HG03432 (cell line): ENCODE results near the gene OR2T1.
"Not testable (repeated sequence)": the region's sequence is repeated elsewhere in the genome, so short reads cannot be mapped to it uniquely, and the experiment has no call there.

Experiments
- ATAC-seq: cut with Tn5 transposase; IDR thresholded peaks from one replicate; pipeline ENCODE4 v1.9.1; 2021; ENCODE audit warnings: mild to moderate bottlenecking, moderate library complexity; ENCODE audit not compliant: unreplicated experiment

Gene OR2T1

GRCh38 chr1:248433811-248434415 is 31.1 kb downstream of the OR2T1 start:
- ATAC-seq: not testable (repeated sequence)

DNA sequence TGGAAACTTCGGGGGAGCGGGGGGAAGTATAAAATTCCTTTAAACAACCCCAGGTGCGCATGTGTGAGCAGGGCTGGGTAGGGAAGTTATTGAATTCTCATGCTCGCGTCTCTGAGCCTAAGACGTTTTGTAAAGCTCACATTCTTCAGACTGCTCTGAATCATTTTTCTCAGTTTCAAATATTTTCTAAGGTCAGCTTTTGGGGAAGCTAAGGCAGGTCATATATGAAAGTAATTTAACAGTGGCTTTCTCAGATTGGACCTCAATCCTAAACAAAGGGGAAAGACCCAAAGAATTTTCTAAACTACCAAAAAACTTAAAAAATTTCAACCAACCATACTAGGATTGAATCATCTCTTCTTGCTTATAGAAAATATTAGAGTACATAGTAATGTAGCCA is 32.1 kb downstream of the OR2T1 start:
- peak; percentile 51 for ATAC-seq

- peak; percentile 47 for ATAC-seq
These were observed 33.5 kb downstream of the OR2T1 start for GRCh38 chr1:248436303-248436702.

DNA sequence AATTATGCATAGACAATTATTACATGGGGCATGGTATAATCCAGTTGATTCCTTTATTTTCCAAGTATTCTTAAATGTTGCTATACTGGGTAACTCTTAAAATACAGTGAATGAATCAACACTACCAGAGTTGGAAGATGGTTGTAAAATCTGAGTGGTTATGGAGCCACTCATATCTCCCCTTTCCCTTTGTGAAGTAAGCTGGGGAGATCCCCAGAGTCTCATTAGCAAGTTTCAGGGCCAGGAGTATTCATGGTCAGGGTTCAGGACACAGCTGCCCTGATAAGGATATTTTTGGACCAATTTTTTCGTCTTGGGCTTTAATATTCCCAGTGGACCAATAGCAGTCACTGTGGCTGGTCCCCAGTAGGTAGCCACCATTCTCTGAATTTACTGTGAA is 35.8 kb downstream of the OR2T1 start:
- ATAC-seq: not testable (repeated sequence)

- ATAC-seq: not testable (repeated sequence)
These were observed 36.4 kb downstream of the OR2T1 start for GRCh38 chr1:248439283-248439682.

- not testable (repeated sequence) for ATAC-seq
These were observed 39.8 kb downstream of the OR2T1 start for GRCh38 chr1:248442500-248443277.

- ATAC-seq: not testable (repeated sequence)
These were observed 41.8 kb downstream of the OR2T1 start for GRCh38 chr1:248444603-248445002.

GRCh38 chr1:248445399-248445798 is 42.6 kb downstream of the OR2T1 start, which contains the start of gene OR2T2:
TSS of gene OR2T2 (plus strand) at chr1:248445637. CDS start at chr1:248452798, 7,161 bp downstream.
- not testable (repeated sequence) for ATAC-seq

DNA sequence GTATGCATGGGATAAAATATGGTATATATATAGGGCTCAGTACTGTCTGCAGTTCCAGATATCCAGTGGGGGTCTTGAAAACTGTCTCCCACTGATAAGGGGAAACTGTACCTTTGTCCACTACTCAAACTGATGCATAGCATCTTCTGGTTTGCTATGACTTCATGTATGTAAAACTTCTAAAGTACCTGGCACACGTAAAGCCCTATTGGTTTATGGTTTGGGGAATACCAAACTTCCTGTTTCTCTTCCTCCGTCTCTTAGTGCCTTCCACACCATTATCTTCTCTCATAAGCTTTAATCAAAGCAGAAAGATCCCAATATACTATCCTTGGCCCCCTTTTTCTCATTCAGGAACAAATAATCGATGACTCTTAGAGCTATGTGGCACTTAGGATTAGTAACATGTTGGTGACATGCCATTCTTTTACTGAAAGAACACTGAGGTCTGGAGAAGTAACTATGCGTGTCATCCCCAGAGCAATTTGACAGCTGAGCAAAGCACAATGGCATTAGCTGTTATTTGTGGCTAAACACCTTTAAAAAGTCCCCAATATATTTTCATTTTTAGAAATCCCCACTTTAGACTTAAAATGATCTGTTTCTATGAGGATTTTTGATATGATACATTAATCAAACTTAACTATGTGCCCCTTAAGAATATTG is 45.7 kb downstream of the OR2T1 start:
- ATAC-seq: peak; percentile 58

- not testable (repeated sequence) for ATAC-seq
These were observed 47.1 kb downstream of the OR2T1 start for GRCh38 chr1:248449821-248450465.

GRCh38 chr1:248450466-248451145 is 47.8 kb downstream of the OR2T1 start:
- peak; percentile 69 for ATAC-seq

- not testable (repeated sequence) for ATAC-seq
These were observed 50.8 kb downstream of the OR2T1 start for GRCh38 chr1:248453619-248454018.

DNA sequence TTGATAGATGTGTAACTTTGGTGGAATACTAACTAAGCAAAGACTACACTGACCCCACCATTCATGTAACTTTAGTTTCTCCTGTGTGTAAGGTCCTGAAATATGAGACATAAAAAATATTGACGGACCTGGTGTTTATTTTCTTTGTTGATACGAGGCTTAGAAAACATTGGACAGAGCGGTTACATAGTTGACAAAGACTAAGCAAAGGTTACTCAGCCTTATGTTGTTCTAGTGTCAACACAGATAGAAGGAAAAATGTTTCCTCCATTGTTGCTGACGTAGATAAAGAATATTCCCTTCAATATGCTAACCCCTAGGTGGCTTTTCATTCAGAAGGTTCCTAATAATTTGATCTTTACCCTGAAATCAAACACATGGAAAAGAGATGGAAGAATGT is 52.2 kb downstream of the OR2T1 start:
- not testable (repeated sequence) for ATAC-seq

- not testable (repeated sequence) for ATAC-seq
These were observed 53.8 kb downstream of the OR2T1 start for GRCh38 chr1:248456635-248457034.
